Measurements from ENCODE around the gene ZBTB39. TPM values are rescaled to one million over a fixed set of nuclear protein-coding genes. Genes with fewer than 3 reads are reported as not detected.

The ZBTB39 gene
- polyA plus RNA-seq, 1 of the 3 experiments (the other 2 are of a cell fraction) = 3.7 TPM

- Histone ChIP-seq H3K36me3 (replicated peaks in 1 of 2; ENCODE audit: control insufficient read depth in 1 of 2, insufficient read depth in 2 of 2, low read length in 1 of 2) (no peaks in the 10 kb centered on the region), H2AFZ (ENCODE audit: low read depth) (no peak overlapping the region), H3K4me1 (ENCODE audit: control insufficient read depth in 1 of 2, insufficient read depth in 2 of 2, low read depth in 1 of 2, low read length in 1 of 2) (no peaks in the 10 kb centered on the region), H3K4me3 (ENCODE audit: low read depth in 2 of 2, low read length in 1 of 2) (no peak overlapping the region), H3F3A (replicated peaks; ENCODE audit: insufficient read depth) (no peaks in the 10 kb centered on the region), H3K9me3 (no peaks in the 10 kb centered on the region), H3K27me3 (ENCODE audit: insufficient read depth) (no peaks in the 10 kb centered on the region), H3K9ac (no peak overlapping the region), H3K9me2 (no peaks in the 10 kb centered on the region), H4K20me1 (ENCODE audit: insufficient read depth) (no peaks in the 10 kb centered on the region), H3K4me2 (no peak overlapping the region), H3K27ac (ENCODE audit: low read depth in 2 of 2, low read length in 1 of 2) (no peak overlapping the region), H3K79me2 (ENCODE audit: insufficient read depth) (no peaks in the 10 kb centered on the region)
- POLR2A ChIA-PET = no interaction called here
- CTCF ChIA-PET = interaction anchor here (0.6 to 8.6 kb wide), 7 partner anchors 13 to 207 kb away, joined by 3 to 81 read pairs (median 5); partner anchors contain the start of genes TAC3 and ZBTB39
- DNase-seq = no peak
- TF ChIP-seq YY1 (IDR thresholded peaks at IDR 0.05; ENCODE audit: low read depth) = no peak
- no peak for TF ChIP-seq IRF3 (IDR thresholded peaks at IDR 0.05; ENCODE audit: low read depth, low read length)
- TF ChIP-seq MAX (IDR thresholded peaks at IDR 0.05; ENCODE audit: low read depth) = no peak
- TF ChIP-seq ZBTB33 (IDR thresholded peaks at IDR 0.05; ENCODE audit: borderline replicate concordance, low read depth) = no peak
- no peak for TF ChIP-seq USF1 (IDR thresholded peaks at IDR 0.05; ENCODE audit: borderline replicate concordance, low read depth)
- TF ChIP-seq MXI1 (IDR thresholded peaks at IDR 0.05; ENCODE audit: low read depth, low read length) = no peak
- no peak for TF ChIP-seq TAF1 (IDR thresholded peaks at IDR 0.05; ENCODE audit: borderline replicate concordance, low read depth, low read length)
- no peak for TF ChIP-seq FOSL2 (IDR thresholded peaks at IDR 0.05; ENCODE audit: borderline replicate concordance, low read depth)
- TF ChIP-seq GABPA (IDR thresholded peaks at IDR 0.05; ENCODE audit: low read depth) = no peak
- no peak for TF ChIP-seq MEF2A (IDR thresholded peaks at IDR 0.05; ENCODE audit: borderline replicate concordance, low read depth)
- WGBS (ENCODE audit: low lambda C conversion rate) = 91% methylated on average over 1 of the region's 1 CpG
These were observed 42.2 kb upstream of the ZBTB39 start for GRCh38 chr12:57048423-57049118.

GRCh38 chr12:57047981-57048380 lies 41.6 kb upstream of the ZBTB39 start:
- Histone ChIP-seq H2AFZ (ENCODE audit: low read depth) (no peak overlapping the region), H3F3A (replicated peaks; ENCODE audit: insufficient read depth) (no peaks in the 10 kb centered on the region), H3K9me2 (no peaks in the 10 kb centered on the region), H3K9ac (no peak overlapping the region), H3K79me2 (ENCODE audit: insufficient read depth) (no peaks in the 10 kb centered on the region), H3K4me2 (no peak overlapping the region), H3K27ac (ENCODE audit: low read depth in 2 of 2, low read length in 1 of 2) (no peak overlapping the region), H3K36me3 (replicated peaks in 1 of 2; ENCODE audit: control insufficient read depth in 1 of 2, insufficient read depth in 2 of 2, low read length in 1 of 2) (no peaks in the 10 kb centered on the region), H4K20me1 (ENCODE audit: insufficient read depth) (no peaks in the 10 kb centered on the region), H3K9me3 (no peaks in the 10 kb centered on the region), H3K4me3 (ENCODE audit: low read depth in 2 of 2, low read length in 1 of 2) (no peak overlapping the region), H3K4me1 (ENCODE audit: control insufficient read depth in 1 of 2, insufficient read depth in 2 of 2, low read depth in 1 of 2, low read length in 1 of 2) (no peaks in the 10 kb centered on the region), H3K27me3 (ENCODE audit: insufficient read depth) (no peaks in the 10 kb centered on the region; the same call in 1 of the 2 replicates)
- TF ChIP-seq MEF2A (IDR thresholded peaks at IDR 0.05; ENCODE audit: borderline replicate concordance, low read depth) (no peak), SIN3A (IDR thresholded peaks at IDR 0.05; ENCODE audit: borderline replicate concordance, low read depth, low read length) (no peak)
- POLR2A ChIA-PET = no interaction called here
- no peak for DNase-seq
- 13% methylated on average over 1 of the region's 1 CpG for WGBS (ENCODE audit: low lambda C conversion rate)
- CTCF ChIA-PET = interaction anchor here (0.6 to 8.6 kb wide), 6 partner anchors 13 to 206 kb away, joined by 3 to 81 read pairs (median 5); partner anchors contain the start of gene ZBTB39

Measured in SK-N-SH (cell line).